ENCODE measurements around the gene PAPPA2. TPM values are rescaled to one million over a fixed set of nuclear protein-coding genes. Genes with fewer than 3 reads are reported as not detected.

The PAPPA2 gene
- total RNA-seq, 3 donors from 2014 or later (not counting 1 experiment from before 2014, with no cell fraction given), result 0.48 TPM; not detected in 2

DNA sequence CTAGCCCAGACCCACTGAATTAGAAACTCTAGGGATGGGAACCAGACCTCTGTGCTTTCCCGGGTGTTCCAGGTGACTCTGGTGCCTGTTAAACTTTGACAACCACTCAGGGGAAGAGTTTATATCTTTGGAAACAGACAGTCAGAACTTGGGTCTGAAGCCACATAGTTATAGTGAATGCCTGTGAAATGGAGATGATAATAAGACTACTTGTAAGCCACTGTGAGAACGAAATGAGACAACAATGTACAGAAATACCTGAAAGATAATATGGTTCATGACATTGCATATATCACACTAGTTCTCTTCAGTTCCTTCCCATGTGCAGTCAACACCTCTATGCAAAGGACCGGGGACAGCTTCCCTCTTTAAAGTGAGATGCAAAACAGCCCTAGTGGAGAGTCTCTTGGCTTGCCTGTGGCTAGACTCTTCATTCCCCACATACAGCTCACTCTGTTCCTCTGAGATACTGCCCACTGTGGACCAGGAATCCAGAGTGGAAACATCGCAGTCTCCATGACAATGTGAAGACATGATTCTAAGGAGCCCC is 414.1 kb downstream of the PAPPA2 start:
- H3K9me3 ChIP-seq (ENCODE audit: control insufficient read depth, insufficient read depth, low read length), result no peaks in the 10 kb centered on the region
- H3K27ac Mint-ChIP-seq, result no peak overlapping the region
- H3K4me3 Mint-ChIP-seq, result no peak overlapping the region

GRCh38 chr1:176877557-176877956 is 414.6 kb downstream of the PAPPA2 start:
- no peak overlapping the region for H3K27ac Mint-ChIP-seq
- 78% methylated on average over 3 of the region's 3 CpGs for WGBS (ENCODE audit: insufficient coverage)
- H3K4me3 ChIP-seq (ENCODE audit: low read length), result no peak overlapping the region
- H3K36me3 Mint-ChIP-seq, result no peaks in the 10 kb centered on the region
- no peak for ATAC-seq
- no peaks in the 10 kb centered on the region for H3K27me3 Mint-ChIP-seq (ENCODE audit: low read depth in 2 of 2)
- H3K4me1 ChIP-seq (ENCODE audit: control insufficient read depth, insufficient read depth, low read length), result no peaks in the 10 kb centered on the region
- no peaks in the 10 kb centered on the region for H3K36me3 ChIP-seq (ENCODE audit: control insufficient read depth, insufficient read depth, low read length)
- no peak for DNase-seq
- no peaks in the 10 kb centered on the region for H3K9me3 ChIP-seq (ENCODE audit: control insufficient read depth, insufficient read depth, low read length)
- H3K9me3 Mint-ChIP-seq, result peaks cover 0 to 2% of the 10 kb centered on the region in 2 donors
- no peaks in the 10 kb centered on the region for H3K27me3 ChIP-seq (ENCODE audit: control insufficient read depth, insufficient read depth, low read length)
- no peak overlapping the region for H3K27ac ChIP-seq (ENCODE audit: low read length)
- TF ChIP-seq, protein P1, sequence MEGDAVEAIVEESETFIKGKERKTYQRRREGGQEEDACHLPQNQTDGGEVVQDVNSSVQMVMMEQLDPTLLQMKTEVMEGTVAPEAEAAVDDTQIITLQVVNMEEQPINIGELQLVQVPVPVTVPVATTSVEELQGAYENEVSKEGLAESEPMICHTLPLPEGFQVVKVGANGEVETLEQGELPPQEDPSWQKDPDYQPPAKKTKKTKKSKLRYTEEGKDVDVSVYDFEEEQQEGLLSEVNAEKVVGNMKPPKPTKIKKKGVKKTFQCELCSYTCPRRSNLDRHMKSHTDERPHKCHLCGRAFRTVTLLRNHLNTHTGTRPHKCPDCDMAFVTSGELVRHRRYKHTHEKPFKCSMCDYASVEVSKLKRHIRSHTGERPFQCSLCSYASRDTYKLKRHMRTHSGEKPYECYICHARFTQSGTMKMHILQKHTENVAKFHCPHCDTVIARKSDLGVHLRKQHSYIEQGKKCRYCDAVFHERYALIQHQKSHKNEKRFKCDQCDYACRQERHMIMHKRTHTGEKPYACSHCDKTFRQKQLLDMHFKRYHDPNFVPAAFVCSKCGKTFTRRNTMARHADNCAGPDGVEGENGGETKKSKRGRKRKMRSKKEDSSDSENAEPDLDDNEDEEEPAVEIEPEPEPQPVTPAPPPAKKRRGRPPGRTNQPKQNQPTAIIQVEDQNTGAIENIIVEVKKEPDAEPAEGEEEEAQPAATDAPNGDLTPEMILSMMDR (IDR thresholded peaks at IDR 0.05), result no peak
- no peaks in the 10 kb centered on the region for H3K4me1 Mint-ChIP-seq
- H3K4me3 Mint-ChIP-seq, result no peak overlapping the region
- intact Hi-C loops (cut with micrococcal nuclease), result no loop called here

More for the DNA sequence above, 414.1 kb downstream of the PAPPA2 start:
- no peaks in the 10 kb centered on the region for H3K27me3 Mint-ChIP-seq (ENCODE audit: low read depth in 2 of 2)
- ATAC-seq (no peak), DNase-seq (no peak)
- no peaks in the 10 kb centered on the region for H3K27me3 ChIP-seq (ENCODE audit: control insufficient read depth, insufficient read depth, low read length)
- TF ChIP-seq, protein P1 (IDR thresholded peaks at IDR 0.05), result no peak
- intact Hi-C loops (cut with micrococcal nuclease), result no loop called here
- no peak overlapping the region for H3K4me3 ChIP-seq (ENCODE audit: low read length)
- no peaks in the 10 kb centered on the region for H3K36me3 ChIP-seq (ENCODE audit: control insufficient read depth, insufficient read depth, low read length)
- H3K9me3 Mint-ChIP-seq, result peaks cover 0 to 2% of the 10 kb centered on the region in 2 donors
- H3K4me1 Mint-ChIP-seq, result no peaks in the 10 kb centered on the region
- WGBS (ENCODE audit: insufficient coverage), result 81% methylated on average over 3 of the region's 4 CpGs
- no peaks in the 10 kb centered on the region for H3K4me1 ChIP-seq (ENCODE audit: control insufficient read depth, insufficient read depth, low read length)
- no peak overlapping the region for H3K27ac ChIP-seq (ENCODE audit: low read length)
- H3K36me3 Mint-ChIP-seq, result no peaks in the 10 kb centered on the region

DNA sequence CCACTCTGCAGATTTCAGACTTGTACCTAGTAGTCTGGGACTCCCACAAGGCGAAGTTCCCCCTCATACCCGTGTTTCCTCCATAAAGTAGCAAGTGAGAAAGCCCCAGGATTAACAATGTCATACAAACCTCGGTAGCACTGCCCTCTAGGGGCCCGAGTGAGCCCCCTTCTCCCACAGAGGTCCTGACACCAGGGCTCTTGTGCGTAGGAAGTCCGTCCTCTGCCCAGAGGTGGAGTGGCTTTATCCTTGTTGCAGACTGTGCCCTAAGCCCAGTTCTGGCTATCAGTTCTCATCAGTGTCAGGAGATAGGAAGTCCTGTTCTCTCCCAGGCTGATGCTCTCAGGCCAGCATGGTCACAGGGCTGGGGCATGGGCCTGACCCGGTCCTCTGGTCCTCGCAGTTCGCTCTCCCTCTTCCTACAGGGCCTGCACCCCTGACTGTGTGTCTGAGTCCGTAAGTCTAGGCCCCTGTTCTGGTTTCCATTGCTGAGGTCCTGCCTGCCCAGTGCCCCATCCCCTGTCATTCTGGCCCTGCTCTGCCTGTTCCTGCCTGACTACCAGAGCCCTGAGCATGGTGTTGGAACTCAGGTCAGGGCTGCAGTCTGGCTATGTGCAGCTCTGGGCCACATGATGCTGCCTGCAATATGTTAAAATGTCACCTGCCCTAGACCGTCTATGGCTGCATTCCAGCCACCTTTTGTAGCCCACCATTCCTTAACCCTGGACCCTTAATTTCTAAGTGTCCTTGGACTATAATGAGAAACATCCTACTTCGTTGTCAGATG is 416.0 kb downstream of the PAPPA2 start:
- no peaks in the 10 kb centered on the region for H3K36me3 ChIP-seq (ENCODE audit: control insufficient read depth, insufficient read depth, low read length)
- no peaks in the 10 kb centered on the region for H3K4me1 ChIP-seq (ENCODE audit: control insufficient read depth, insufficient read depth, low read length)
- no peak for DNase-seq
- no peak overlapping the region for H3K4me3 ChIP-seq (ENCODE audit: low read length)
- ATAC-seq, result no peak
- no peak overlapping the region for H3K27ac ChIP-seq (ENCODE audit: low read length)
- Mint-ChIP-seq H3K27ac (no peak overlapping the region), H3K4me3 (no peak overlapping the region), H3K9me3 (no peaks in the 10 kb centered on the region), H3K4me1 (no peaks in the 10 kb centered on the region), H3K27me3 (ENCODE audit: low read depth in 2 of 2) (no peaks in the 10 kb centered on the region), H3K36me3 (no peaks in the 10 kb centered on the region)
- no peaks in the 10 kb centered on the region for H3K27me3 ChIP-seq (ENCODE audit: control insufficient read depth, insufficient read depth, low read length)
- intact Hi-C loops (cut with micrococcal nuclease), result no loop called here
- 68% methylated on average over 12 of the region's 12 CpGs for WGBS (ENCODE audit: insufficient coverage)
- TF ChIP-seq, protein P1 (IDR thresholded peaks at IDR 0.05), result no peak
- no peaks in the 10 kb centered on the region for H3K9me3 ChIP-seq (ENCODE audit: control insufficient read depth, insufficient read depth, low read length)

All from natural killer cell (primary cell).